Hypothalamus (tissue), 51 donors: ENCODE measurements around the gene TFF1.

Experiments
- DNase-seq, 51 donors: peaks; one replicate each; lab custom pipeline; 2025; lab: John Stamatoyannopoulos, UW

Gene TFF1

DNA sequence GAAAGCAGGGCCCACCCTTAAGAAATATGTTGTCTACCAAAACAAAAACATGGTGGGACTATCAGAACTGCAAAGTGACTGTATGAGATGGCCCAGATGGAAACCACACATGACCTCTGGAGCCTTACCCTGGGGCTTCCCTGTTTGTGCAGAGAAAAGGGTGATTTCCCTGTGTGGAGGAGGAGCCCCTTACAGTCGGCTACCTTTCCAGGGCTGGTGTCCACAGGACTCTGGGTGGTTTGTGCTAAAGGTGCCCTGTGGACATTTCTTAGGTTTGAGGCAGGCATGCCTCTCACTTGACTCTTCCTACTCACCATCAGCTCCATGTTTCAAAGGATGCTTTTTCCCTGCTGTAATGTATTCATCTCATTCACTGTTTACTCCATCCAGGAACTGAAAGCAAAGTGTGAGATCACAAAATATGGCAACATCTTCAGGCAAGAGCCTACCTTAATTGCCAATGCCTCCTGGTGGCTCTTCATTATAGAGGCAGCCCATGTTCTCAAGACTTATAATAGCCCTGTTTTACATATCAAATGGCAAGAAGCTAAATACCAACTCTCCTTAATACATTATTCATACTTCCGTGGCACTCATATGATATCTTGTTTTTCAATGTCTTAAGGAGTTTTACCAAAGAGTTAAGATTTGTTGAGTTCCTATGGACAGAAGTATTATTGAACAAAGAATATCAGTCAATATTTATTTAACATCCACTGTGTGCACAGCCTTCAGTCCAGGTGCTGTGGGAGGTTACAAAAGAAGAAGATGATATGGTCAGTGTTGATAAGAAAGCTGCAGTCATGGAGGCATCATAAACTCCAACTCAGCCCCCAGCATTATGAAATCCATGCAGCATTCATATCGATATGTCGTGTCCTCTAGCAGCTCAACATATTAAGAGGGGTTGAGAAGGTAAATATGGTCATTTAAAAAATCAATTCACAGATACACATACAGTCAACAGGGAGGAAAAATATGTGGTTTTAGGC, 35.7 kb downstream of the TFF1 start:
- no peak for DNase-seq

DNA sequence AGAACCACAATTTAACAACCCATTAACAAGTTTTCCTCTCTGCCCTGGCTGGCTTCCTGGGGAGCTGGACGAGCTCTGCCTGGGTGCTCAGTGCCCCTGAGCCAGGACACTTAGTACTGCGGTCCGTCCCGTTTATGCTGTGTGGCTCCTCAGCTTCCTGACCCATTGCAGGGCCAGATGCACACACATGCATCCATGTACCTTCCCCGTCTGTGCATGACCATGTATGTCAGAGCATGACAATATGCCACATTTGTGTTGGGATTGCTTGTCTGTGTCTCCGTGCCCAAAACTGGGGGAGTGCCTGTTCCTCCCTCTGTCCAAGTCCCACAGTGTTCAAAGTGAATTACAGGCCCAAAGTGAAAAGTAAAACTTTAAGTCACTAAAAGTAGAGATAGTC, 41.4 kb downstream of the TFF1 start:
- no peak for DNase-seq

GRCh38 chr21:42321845-42322244, 44.5 kb downstream of the TFF1 start:
- DNase-seq: no peak

DNA sequence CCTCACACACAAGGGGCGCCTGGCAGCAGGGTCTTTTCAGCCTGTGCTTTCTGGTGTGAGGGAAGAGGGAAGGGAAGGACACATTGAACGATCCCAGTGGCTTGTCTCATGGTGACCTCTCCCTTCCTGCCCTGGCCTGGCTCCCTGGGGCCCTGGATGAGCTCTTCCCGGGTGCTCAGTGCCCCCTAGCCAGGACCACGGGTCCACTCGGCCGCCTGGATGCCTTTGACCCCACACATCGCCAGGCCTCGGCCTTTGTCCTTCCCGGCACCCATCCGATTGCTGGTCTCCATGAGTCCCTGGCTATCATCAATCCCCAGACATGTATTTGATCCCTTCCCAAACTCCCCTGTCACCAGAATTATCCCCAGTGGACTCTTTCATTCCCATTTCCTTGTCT, 45.1 kb downstream of the TFF1 start:
- no peak for DNase-seq

DNA sequence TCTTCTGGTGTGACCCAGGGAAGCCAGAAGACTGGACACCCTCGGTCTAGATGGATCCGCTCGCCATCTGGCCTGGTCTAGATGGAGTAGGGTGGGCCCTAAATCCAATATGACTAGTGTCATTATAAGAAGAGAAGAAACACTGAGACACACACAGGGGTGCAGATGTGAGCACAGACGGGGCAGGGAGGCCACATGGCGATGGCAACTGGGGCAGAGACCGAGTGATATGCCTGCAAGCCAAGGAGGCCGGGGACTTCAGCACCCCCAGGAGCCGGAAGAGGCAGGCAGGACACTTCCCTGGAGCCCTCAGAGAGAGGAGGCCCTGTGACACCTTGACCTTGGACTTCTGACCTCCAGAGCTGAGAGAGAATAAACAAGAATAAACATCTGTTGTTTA, 45.5 kb downstream of the TFF1 start:
- no peak for DNase-seq

DNA sequence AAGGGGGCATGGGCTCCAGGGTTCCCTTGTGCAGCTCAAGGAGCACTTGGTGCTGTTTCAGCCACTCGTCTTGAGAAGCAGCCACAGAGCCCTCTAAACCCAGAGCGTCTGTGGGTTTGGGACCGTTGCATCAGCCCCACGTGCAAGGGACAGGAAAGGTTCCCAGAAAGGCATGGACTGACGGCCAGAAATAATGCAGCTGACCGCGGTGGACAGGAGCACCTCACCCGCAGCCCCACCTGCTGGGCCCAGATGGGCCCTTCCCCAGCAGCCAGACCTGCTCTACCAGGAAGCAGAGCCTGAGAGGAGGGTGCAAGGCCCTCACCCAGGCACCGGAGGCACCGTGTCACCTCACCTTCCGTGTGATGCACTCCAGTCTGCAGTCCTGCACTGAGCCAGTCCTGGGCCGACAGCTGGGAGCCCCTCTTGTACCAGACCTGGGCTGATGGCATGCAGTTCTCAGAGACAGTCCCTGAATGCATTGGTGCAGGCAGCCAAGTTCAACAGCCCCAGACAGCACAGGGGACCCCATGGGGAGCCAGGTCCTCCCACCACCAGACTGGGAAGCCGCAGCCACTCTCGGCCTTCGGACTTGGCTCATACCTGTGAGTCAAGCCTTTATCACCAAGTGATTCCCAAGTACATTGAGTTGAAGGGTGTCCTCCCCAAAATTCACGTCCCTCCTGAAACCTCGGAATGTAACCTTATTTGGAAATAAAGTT, 46.3 kb downstream of the TFF1 start:
- no peak for DNase-seq

GRCh38 chr21:42319376-42319775, 47.0 kb downstream of the TFF1 start:
- DNase-seq: peak in 1 of 51 donors; percentile 9

GRCh38 chr21:42317826-42318746, 48.2 kb downstream of the TFF1 start:
- DNase-seq: no peak

DNA sequence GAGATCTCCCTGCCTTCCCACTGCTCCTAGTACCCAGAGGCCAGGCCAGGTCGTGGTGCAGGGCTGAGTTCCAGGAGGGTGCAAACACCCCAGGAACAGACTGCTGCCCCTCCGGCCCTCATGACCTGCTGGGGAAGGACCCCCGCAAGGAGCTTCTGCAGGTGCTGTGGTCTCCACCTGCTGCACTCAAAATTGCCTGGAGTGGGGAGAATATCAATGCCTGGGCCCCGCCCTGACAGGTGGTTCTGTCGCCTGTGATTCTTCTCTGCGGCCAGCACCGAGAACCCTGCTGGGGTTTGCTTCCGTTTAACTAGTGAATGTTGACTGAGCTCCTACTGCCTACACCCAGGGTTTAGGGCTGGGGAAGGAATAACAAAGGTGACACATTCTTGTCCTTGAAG, 49.0 kb downstream of the TFF1 start:
- DNase-seq: no peak

DNA sequence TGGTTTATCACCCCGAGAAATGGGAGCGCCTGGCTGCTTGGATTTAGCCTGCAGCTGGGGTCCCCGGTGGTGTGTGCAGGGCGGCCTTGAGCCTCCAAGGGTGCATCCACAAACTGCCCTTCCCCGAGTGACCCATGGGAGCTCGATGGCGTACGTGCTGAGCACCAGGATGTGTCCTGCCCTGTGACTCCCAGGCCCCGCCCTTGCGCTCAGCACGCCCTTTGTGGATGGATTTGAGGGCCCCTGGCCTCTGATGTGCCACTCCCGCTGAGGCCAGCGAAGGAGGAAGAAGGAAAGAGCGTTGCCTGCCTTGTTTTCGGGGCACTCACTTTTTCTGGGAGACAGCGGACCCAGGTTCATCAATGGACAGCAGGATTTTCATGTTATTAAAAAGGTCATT, 49.4 kb downstream of the TFF1 start:
- no peak for DNase-seq

DNA sequence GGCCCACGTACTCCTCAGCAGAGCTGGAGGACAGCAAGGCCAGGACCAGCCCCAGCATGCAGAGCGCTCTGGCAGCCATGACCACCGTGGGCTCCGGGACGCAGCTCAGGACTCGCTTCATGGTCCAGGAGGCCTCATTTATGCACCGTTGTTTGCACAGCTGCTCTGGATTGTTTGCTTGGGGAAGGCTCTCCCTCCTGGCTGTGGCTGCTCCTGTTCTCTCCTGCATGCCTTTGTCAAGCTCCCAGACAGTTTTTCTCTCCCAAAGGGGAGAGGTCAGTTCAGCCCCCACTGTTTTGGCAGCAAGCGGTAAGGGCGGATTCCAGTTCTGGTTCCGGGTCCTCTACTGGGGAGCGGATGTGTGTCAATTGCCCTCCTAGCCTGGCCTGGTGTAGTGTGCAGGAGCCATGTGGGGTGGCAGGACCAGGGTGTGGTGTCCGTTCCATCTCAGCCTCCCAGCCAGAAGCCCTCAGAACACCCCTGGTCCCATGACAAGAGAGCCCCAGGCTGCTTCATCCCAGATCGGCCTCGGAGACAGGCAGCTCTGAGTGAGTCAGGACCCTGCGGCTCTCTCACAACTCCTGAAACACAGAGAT, 50.9 kb downstream of the TFF1 start, which contains the start of gene TFF3:
Gene TFF3 (minus strand): TSS at position 114 of the 596 bp plus-strand sequence. CDS start 35 bp downstream, at position 79.
- no peak for DNase-seq

DNA sequence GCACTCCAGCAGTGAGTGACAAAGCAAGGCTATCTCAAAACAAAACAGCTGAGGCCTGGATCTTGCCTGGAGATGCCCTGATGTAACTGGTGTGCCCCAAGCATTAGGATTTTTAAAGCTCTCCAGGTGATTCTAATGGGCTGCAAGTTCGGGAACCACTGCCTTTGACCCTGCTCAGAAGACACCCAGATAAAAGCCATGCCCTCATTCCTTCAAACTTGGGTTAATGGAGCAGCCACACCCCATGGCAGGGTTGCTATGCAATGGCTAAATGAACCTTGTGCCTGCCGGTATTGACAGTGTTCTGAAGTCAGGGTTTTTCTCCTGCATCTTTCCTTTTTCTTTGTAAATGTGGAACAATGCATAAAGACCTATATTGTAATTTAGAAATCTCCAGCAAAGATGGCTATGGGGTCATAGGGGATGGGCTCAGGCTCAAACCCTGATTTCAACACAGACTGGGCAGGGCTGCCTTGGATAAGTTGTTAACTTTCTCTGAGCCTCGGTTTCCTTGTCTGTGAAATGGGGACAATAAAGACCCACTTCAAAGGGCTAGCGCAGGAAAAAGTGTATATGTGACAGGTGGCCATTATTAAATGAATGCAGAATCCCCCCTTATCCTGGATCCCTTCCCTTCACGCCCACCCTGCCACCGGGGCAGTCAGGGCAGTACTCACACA, 51.6 kb downstream of the TFF1 start:
- DNase-seq: no peak

- no peak for DNase-seq
Measured at GRCh38 chr21:42313501-42313969, 52.8 kb downstream of the TFF1 start.

GRCh38 chr21:42312626-42313104, 53.7 kb downstream of the TFF1 start:
- DNase-seq: no peak
